IPS DF 6.9 (cell line): ENCODE data around the gene PAIP2.
"Not testable (repeated sequence)": the region's sequence is repeated elsewhere in the genome, so short reads cannot be mapped to it uniquely, and the experiment has no call there.

Experiments
- DNase-seq: peaks from one replicate; pipeline ENCODE4 v3.0.0-alpha.2; 2013; ENCODE audit warnings: low read depth, low spot score
- H3K27ac ChIP-seq: one replicate; pipeline ENCODE4 v1.5.1; 2013; ENCODE audit warnings: low read length, control low read depth
- H3K27me3 ChIP-seq: 2 replicates; pipeline ENCODE4 v1.6.1; 2013; ENCODE audit warnings: mild to moderate bottlenecking, low read length; ENCODE audit not compliant: control insufficient read depth, insufficient read depth
- H3K36me3 ChIP-seq: 2 replicates; pipeline ENCODE4 v1.6.1; 2013; ENCODE audit warnings: low read length; ENCODE audit not compliant: control insufficient read depth, insufficient read depth
- H3K4me1 ChIP-seq: 2 replicates; pipeline ENCODE4 v1.6.1; 2013; ENCODE audit warnings: low read length; ENCODE audit not compliant: control insufficient read depth, insufficient read depth
- H3K4me3 ChIP-seq: 2 replicates; pipeline ENCODE4 v1.5.1; 2013; ENCODE audit warnings: mild to moderate bottlenecking, low read length
- H3K9me3 ChIP-seq: 2 replicates; pipeline ENCODE4 v1.6.1; 2013; ENCODE audit warnings: low read length, inconsistent platforms; ENCODE audit not compliant: control insufficient read depth, insufficient read depth
- WGBS: extraction: QIAGEN DNeasy Blood & Tissue Kit; methylation state at CpG from one replicate; pipeline ENCODE4 v1.1.7; 2013; ENCODE audit warnings: mixed read lengths, missing lambda C conversion rate; ENCODE audit not compliant: insufficient read length, insufficient coverage; 5-methylcytosine and 5-hydroxymethylcytosine counted together

The PAIP2 gene

DNA sequence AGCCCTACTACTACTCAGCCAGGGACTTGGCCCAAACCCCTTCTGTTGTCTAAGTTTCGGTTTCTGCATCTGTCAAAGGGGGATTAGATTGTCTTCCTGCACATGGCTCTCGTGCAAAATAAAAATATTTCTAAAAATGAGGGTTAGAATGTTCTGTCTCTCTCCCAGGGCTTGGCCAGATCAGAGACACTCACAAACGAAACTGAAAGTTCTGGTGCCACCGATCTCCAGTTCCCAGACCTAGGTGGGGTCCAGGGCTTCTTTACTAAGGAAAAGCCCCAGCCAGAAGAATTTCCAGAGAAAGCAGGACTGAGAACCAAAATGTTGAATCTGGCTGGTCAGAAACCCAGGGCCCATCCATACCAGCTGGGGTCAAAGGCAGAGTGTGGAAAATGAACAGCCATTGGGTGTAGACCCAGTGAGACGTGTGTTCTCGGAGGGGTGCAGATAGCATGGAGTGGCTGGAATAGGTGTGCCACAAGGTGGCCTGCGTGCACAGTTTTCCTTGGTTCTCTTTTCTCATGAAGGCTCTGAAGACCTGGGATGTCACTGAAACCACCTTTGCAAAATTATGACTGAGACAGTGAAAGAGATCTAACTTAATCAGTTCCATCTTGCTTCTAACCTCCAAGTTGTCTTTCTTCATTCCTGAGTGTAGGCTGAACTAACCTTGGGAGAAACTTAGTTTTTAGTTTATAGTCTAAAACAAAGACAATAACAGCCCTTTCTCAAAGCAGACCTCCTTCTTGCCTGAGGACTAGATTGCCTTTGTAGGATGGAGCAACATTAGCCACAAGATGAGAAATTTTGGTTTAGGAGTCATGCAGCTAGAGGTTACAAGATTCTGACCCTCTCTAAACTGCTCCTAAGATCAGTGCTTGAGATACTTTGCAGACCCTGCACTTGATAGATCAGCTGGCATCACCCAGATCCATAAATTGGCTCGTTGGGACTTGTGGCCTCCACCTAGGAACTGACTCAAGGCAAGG lies 43.7 kb downstream of the PAIP2 start:
- Histone ChIP-seq H3K9me3 (no peaks in the 10 kb centered on the region), H3K27ac (no peak overlapping the region), H3K4me1 (peaks cover 7% of the 10 kb centered on the region), H3K36me3 (0 out of 2 replicates have a peak, but pooled peaks cover 2% of the 10 kb centered on the region), H3K27me3 (no peaks in the 10 kb centered on the region), H3K4me3 (no peak overlapping the region)
- no peak for DNase-seq
- WGBS, result no CpG with 5 or more reads among the region's 8 CpGs

DNA sequence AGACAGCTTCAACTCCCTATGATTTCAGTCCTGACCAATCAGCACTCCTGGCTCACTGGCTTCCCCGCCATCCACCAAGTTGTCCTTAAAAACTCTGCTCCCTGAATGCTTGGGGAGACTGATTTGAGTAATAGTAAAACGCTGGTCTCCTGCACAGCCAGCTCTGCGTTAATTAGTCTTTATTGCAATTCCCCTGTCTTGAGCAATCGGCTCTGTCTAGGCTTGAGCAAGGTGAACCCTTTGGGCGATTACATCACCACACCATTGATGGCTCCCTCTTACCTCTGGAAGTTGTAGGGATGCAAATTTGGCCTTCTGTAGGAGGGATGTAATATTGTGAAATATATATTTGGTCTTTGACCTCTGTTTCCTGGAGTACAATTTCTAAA lies 44.4 kb downstream of the PAIP2 start:
- WGBS, result no CpG with 5 or more reads among the region's 5 CpGs
- Histone ChIP-seq H3K27ac (no peak overlapping the region), H3K4me1 (peaks cover 7% of the 10 kb centered on the region), H3K27me3 (no peaks in the 10 kb centered on the region), H3K36me3 (0 out of 2 replicates have a peak, but pooled peaks cover 2% of the 10 kb centered on the region), H3K9me3 (no peaks in the 10 kb centered on the region), H3K4me3 (no peak overlapping the region)
- DNase-seq, result no peak

DNA sequence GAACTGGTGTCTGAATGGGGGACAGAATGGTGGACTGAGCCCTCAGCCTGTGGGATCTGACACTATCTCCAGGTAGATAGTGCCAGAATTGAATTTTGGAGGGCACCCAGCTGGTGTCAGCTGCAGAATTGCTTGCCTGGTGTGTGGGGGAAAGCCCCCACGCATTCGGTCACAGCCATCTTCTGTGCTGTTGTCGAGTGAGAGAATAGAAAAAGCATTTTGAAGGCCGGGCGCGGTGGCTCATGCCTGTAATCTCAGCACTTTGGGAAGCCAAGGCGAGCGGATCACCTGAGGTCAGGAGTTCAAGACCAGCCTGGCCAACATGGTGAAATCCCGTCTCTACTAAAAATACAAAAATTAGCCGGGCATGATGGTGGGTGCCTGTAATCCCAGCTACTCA lies 45.3 kb downstream of the PAIP2 start:
- H3K27me3 ChIP-seq, H3K4me1 ChIP-seq, H3K27ac ChIP-seq, H3K36me3 ChIP-seq, H3K4me3 ChIP-seq, DNase-seq, H3K9me3 ChIP-seq: not testable (repeated sequence)
- no CpG with 5 or more reads among the region's 10 CpGs for WGBS

DNA sequence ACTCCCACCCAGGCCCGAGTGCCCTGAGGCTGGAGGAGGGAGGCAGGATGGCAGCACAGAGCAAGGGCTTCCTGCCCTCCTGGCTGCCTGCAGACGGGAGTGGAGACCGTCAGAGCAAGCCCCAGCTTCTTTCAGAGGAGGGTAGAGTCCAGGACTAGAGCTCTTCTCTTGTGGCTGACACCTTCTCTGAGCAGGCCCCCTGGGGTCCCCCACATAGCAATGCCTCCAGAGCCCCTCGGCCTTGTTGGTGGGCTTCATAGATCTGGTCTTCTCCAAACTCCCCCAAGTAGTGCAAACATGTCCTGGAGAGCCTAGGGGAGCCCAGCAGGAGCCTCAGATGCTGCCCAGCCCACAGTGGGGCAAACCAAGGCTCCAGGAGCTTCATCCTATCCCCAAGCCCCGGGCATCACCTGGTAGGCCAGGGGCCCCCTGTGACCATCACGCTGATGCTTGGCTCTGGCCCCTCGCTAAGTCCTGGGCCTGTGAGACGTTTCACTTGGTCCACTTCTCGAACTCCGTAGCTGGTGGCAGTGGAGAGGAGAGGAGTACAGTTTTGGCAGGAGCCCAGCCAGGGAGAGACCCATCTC lies 46.0 kb downstream of the PAIP2 start:
- no peaks in the 10 kb centered on the region for H3K9me3 ChIP-seq
- H3K27me3 ChIP-seq, result no peaks in the 10 kb centered on the region
- peaks cover 7% of the 10 kb centered on the region for H3K4me1 ChIP-seq
- no peak overlapping the region for H3K4me3 ChIP-seq
- no peak overlapping the region for H3K27ac ChIP-seq
- H3K36me3 ChIP-seq, result 0 out of 2 replicates have a peak, but pooled peaks cover 2% of the 10 kb centered on the region
- WGBS, result no CpG with 5 or more reads among the region's 10 CpGs
- no peak for DNase-seq

DNA sequence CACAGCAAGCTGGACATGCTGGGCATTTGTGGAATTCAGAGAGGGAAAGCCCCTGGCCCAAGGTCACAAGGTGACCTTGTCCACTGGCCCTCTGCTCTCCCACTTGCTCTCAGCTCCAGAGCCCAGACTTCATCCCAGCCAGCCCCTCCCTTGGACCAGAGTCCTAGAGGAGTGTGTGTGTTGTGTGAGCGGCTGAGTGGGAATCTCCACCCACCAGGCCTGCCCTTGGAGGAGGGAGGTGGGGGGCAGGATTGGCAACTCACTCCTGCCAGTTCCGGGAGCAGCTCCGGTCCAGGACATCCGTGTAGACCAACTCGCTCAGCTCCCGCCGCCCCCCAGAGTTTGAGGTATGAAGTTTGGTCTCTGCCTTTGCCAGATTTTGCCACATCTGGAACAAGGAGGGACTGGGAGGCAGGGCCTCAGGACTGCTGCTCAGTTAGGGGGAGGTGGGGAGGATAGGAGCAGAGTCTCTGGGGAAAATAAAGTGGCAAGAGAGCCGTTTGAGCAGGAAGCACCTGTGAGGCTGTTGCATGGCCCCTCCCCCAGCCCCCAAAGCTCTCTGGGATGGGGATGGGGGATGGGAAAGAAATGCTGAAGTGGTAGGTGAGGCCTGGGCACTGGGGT lies 46.7 kb downstream of the PAIP2 start:
- H3K36me3 ChIP-seq, result 0 out of 2 replicates have a peak, but pooled peaks cover 2% of the 10 kb centered on the region
- peaks cover 7% of the 10 kb centered on the region for H3K4me1 ChIP-seq
- H3K9me3 ChIP-seq, result no peaks in the 10 kb centered on the region
- DNase-seq, result no peak
- WGBS, result no CpG with 5 or more reads among the region's 8 CpGs
- H3K27me3 ChIP-seq, result peaks cover 2% of the 10 kb centered on the region; the same call in 1 of the 2 replicates
- no peak overlapping the region for H3K4me3 ChIP-seq
- H3K27ac ChIP-seq, result no peak overlapping the region

DNA sequence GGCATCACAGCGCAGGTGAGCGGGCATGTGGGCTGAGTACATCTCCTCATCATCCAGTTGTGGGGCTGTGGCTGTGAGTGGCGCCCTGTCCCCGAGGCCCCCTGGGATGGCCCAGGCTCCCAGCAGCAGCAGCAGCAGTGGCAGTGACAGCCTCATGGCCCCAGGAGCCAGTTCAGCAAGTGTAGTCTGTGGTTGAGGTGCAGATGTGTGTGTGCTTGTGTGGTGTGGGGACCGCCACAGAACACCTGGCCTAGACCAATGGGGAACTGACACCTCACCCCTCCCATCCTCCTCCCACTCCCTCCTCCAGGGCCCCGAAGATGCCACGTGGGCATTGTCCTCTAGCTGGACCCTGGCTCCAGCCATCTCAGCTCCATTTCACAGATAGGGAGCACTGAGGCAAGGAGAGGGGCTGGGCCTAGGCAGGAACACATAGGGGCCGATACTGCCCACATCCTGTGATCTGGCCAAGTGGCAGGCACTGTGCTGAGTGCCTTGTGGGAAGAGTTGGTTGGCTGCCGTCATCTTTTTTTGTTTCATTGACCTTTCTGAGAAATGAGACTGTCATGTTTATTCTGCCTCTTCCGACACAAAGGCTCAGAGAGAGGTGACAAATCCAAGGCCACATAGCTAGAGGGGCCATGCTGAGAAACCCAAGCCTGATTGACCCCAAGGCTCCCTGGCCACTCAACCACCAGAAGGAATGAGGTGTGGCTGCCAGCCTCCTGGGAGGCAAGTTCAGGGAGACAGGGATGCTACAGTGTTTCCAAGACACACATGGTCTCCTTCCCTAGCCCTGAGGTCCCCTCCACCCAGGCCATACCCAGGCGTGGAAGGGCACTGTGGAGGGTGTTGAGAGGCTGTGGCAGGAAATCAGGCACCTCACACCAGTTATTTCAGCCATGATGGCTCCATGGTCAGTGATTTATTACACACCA lies 48.3 kb downstream of the PAIP2 start, which contains the start of gene MZB1:
Gene MZB1, minus strand, starts transcription at position 213 of the 938 bp plus-strand sequence. Its CDS starts 57 bp downstream, at position 156.
- no peak for DNase-seq
- peaks cover 10% of the 10 kb centered on the region; the same call in 1 of the 2 replicates for H3K27me3 ChIP-seq
- H3K36me3 ChIP-seq, result 0 out of 2 replicates have a peak, but pooled peaks cover 2% of the 10 kb centered on the region
- H3K4me1 ChIP-seq, result peaks cover 11% of the 10 kb centered on the region
- H3K9me3 ChIP-seq, result no peaks in the 10 kb centered on the region
- H3K27ac ChIP-seq, result no peak within 1 kb of the TSS
- no CpG with 5 or more reads among the region's 11 CpGs for WGBS
- H3K4me3 ChIP-seq, result no peak within 1 kb of the TSS

DNA sequence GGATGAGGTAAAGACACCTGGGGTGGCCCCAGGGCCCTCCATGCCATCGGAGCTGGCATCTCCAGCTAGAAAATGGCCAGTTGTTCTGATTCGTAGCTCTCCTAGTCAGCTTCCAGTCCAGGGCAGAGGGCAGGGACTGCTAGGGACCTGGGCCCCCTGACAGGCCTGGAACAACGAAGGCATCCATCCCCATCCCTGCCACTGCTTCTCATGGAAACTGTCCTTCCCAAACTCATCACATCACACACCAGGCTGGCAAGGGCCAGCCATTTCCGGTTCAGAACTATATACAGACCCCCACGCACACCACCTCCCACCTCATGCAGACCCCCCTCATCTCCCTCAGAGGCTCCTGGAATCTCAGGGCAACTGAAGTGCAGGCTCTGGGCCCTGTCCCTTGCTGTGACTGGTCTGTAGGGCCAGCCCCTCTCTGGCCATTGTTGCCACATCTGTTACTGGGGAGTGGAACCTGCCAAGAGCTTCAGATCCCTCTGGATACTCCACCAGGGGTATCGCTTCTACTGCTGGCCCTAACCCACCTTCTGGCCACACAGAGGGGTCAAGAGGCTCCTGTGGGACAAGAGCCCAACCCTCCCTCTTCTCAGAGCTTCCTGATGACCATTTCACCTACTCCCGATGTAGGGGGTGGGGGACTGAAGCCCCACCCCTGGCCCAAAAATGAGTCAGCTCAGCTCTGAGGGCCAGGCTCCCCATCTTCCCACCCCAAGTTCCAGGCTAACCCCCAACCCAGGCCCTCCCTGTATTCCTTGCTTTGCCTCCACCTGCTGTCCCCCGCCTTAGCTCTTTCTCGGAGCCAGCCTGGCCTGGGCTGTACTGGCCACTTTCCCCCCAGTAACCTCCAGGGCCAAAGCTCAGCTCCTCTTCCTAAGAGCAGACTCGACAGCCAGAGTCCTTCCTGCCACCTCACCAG lies 49.2 kb downstream of the PAIP2 start:
- Histone ChIP-seq H3K27ac (no peak overlapping the region), H3K27me3 (peaks cover 10% of the 10 kb centered on the region; the same call in 1 of the 2 replicates), H3K9me3 (no peaks in the 10 kb centered on the region), H3K36me3 (0 out of 2 replicates have a peak, but pooled peaks cover 2% of the 10 kb centered on the region), H3K4me3 (no peak overlapping the region), H3K4me1 (peaks cover 16% of the 10 kb centered on the region)
- no CpG with 5 or more reads among the region's 10 CpGs for WGBS
- no peak for DNase-seq

DNA sequence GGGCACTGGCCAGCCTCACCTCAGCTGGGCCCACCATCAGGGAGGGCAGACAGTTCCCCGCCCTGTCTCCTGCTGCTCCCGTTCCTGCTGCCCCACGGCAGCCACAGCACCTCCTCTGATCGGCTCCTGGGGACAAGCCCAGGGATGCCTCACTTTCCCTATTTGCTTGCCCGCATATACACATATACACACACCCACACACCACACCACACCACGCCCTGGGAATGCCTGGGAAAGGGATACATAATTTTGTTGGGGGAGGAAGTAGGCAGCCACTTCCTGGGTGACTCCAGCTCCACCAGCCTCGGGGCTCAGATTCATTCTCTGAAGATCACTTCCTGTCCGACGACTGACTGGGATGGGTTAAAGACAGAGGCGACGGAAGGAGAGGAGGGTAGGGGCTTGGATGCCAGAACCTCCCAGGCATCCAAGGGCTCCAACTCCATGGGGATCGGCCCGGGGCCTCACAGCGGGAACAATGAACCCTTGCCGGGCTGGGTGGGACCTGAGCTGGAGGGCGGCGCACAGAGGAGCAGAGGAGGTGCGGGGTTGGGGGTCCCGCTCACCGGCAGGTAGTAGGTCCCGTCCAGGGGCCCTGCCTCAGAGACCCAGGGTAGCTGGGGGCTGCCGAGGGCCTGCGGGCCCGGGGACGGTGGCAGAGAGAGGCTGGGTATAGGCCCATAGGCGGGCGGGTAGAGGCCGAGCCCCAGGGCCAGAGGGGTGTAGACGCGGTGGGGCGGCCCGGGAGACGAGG lies 50.1 kb downstream of the PAIP2 start:
- no peak for DNase-seq
- Histone ChIP-seq H3K27ac (no peak overlapping the region), H3K36me3 (0 out of 2 replicates have a peak, but pooled peaks cover 2% of the 10 kb centered on the region), H3K9me3 (no peaks in the 10 kb centered on the region), H3K27me3 (peaks cover 10% of the 10 kb centered on the region; the same call in 1 of the 2 replicates), H3K4me3 (peak overlapping the region; percentile 48; the same call in 1 of the 2 replicates), H3K4me1 (peaks cover 16% of the 10 kb centered on the region)
- no CpG with 5 or more reads among the region's 33 CpGs for WGBS
